ENCODE measurements around the gene ITGB1.

DNA sequence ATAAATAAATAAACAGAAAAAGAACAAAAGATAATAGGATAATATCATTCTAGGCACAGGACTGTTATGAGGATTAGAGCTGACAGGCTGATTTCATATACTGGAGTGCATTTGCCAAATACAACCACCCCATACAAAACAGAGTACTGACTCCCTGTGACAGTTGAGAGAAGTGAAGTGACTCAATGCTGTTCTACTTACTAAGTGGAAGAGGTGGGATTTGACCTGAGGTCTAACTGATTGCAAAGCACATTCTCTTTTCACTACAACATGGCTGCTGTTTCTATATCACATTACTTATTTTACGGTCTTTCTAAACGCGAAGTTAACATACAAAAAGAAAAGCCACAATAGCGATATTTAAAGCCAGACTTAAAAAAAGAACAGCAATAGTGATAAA lies 51.4 kb downstream of the ITGB1 start:
- no peak for TF ChIP-seq POLR2A (IDR thresholded peaks at IDR 0.05)
- TF ChIP-seq, protein P1, sequence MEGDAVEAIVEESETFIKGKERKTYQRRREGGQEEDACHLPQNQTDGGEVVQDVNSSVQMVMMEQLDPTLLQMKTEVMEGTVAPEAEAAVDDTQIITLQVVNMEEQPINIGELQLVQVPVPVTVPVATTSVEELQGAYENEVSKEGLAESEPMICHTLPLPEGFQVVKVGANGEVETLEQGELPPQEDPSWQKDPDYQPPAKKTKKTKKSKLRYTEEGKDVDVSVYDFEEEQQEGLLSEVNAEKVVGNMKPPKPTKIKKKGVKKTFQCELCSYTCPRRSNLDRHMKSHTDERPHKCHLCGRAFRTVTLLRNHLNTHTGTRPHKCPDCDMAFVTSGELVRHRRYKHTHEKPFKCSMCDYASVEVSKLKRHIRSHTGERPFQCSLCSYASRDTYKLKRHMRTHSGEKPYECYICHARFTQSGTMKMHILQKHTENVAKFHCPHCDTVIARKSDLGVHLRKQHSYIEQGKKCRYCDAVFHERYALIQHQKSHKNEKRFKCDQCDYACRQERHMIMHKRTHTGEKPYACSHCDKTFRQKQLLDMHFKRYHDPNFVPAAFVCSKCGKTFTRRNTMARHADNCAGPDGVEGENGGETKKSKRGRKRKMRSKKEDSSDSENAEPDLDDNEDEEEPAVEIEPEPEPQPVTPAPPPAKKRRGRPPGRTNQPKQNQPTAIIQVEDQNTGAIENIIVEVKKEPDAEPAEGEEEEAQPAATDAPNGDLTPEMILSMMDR (IDR thresholded peaks at IDR 0.05), result no peak

All from gastroesophageal sphincter (tissue), 3 donors.